ENCODE results near the gene ALX4. TPM values are rescaled to one million over a fixed set of nuclear protein-coding genes. Genes with fewer than 3 reads are reported as not detected.

The ALX4 gene
- total RNA-seq, 2 donors from 2014 or later: not detected

- Mint-ChIP-seq H3K27me3 (ENCODE audit: low read depth) (no peaks in the 10 kb centered on the region), H3K4me1 (ENCODE audit: low read depth) (no peaks in the 10 kb centered on the region), H3K27ac (no peak overlapping the region), H3K36me3 (ENCODE audit: insufficient read depth in 2 of 2) (no peaks in the 10 kb centered on the region), H3K9me3 (no peaks in the 10 kb centered on the region), H3K4me3 (no peak overlapping the region)
- DNase-seq (no peak), ATAC-seq (replicated peaks in 1 of 2) (no peak)
Measured at GRCh38 chr11:44344921-44345320, 35.0 kb upstream of the ALX4 start.

- no peaks in the 10 kb centered on the region for H3K9me3 Mint-ChIP-seq
- DNase-seq: no peak
- H3K36me3 Mint-ChIP-seq (ENCODE audit: insufficient read depth in 2 of 2): no peaks in the 10 kb centered on the region
- ATAC-seq (replicated peaks in 1 of 2): no peak
- no peak overlapping the region for H3K4me3 Mint-ChIP-seq
- no peak overlapping the region for H3K27ac Mint-ChIP-seq
- H3K27me3 Mint-ChIP-seq (ENCODE audit: low read depth): peaks cover under 1% of the 10 kb centered on the region
- H3K4me1 Mint-ChIP-seq (ENCODE audit: low read depth): no peaks in the 10 kb centered on the region
Measured at GRCh38 chr11:44344423-44344820, 34.5 kb upstream of the ALX4 start.

GRCh38 chr11:44343778-44344422 is 34.0 kb upstream of the ALX4 start:
- Mint-ChIP-seq H3K4me1 (ENCODE audit: low read depth) (no peaks in the 10 kb centered on the region), H3K4me3 (no peak overlapping the region), H3K27me3 (ENCODE audit: low read depth) (peaks cover 6% of the 10 kb centered on the region), H3K36me3 (ENCODE audit: insufficient read depth in 2 of 2) (no peaks in the 10 kb centered on the region), H3K9me3 (no peaks in the 10 kb centered on the region), H3K27ac (no peak overlapping the region)
- ATAC-seq (replicated peaks in 1 of 2): no peak
- DNase-seq: no peak

- H3K4me3 Mint-ChIP-seq: no peak overlapping the region
- no peak overlapping the region for H3K27ac Mint-ChIP-seq
- H3K4me1 Mint-ChIP-seq (ENCODE audit: low read depth): no peaks in the 10 kb centered on the region
- peaks cover 19% of the 10 kb centered on the region for H3K27me3 Mint-ChIP-seq (ENCODE audit: low read depth)
- no peaks in the 10 kb centered on the region for H3K9me3 Mint-ChIP-seq
- ATAC-seq (replicated peaks in 1 of 2) (no peak), DNase-seq (no peak)
- no peaks in the 10 kb centered on the region for H3K36me3 Mint-ChIP-seq (ENCODE audit: insufficient read depth in 2 of 2)
Measured at GRCh38 chr11:44342616-44343015, 32.7 kb upstream of the ALX4 start.

- DNase-seq (no peak), ATAC-seq (replicated peaks in 1 of 2) (no peak)
- Mint-ChIP-seq H3K36me3 (ENCODE audit: insufficient read depth in 2 of 2) (no peaks in the 10 kb centered on the region), H3K27me3 (ENCODE audit: low read depth) (peaks cover 38% of the 10 kb centered on the region), H3K9me3 (no peaks in the 10 kb centered on the region), H3K4me1 (ENCODE audit: low read depth) (no peaks in the 10 kb centered on the region), H3K4me3 (no peak overlapping the region), H3K27ac (no peak overlapping the region)
Measured at GRCh38 chr11:44340656-44341055, 30.7 kb upstream of the ALX4 start.

GRCh38 chr11:44339530-44339883 is 29.6 kb upstream of the ALX4 start:
- DNase-seq (no peak), ATAC-seq (replicated peaks in 1 of 2) (no peak)
- Mint-ChIP-seq H3K4me1 (ENCODE audit: low read depth) (no peaks in the 10 kb centered on the region), H3K36me3 (ENCODE audit: insufficient read depth in 2 of 2) (no peaks in the 10 kb centered on the region), H3K9me3 (no peaks in the 10 kb centered on the region), H3K4me3 (no peak overlapping the region), H3K27me3 (ENCODE audit: low read depth) (peaks cover 47% of the 10 kb centered on the region), H3K27ac (no peak overlapping the region)

- DNase-seq (no peak), ATAC-seq (replicated peaks in 1 of 2) (no peak)
- H3K9me3 Mint-ChIP-seq: no peaks in the 10 kb centered on the region
- no peaks in the 10 kb centered on the region for H3K4me1 Mint-ChIP-seq (ENCODE audit: low read depth)
- peaks cover 48% of the 10 kb centered on the region for H3K27me3 Mint-ChIP-seq (ENCODE audit: low read depth)
- H3K4me3 Mint-ChIP-seq: no peak overlapping the region
- no peak overlapping the region for H3K27ac Mint-ChIP-seq
- no peaks in the 10 kb centered on the region for H3K36me3 Mint-ChIP-seq (ENCODE audit: insufficient read depth in 2 of 2)
Measured at GRCh38 chr11:44338698-44339529, 29.0 kb upstream of the ALX4 start.

- ATAC-seq (replicated peaks in 1 of 2) (no peak), DNase-seq (no peak)
- H3K9me3 Mint-ChIP-seq: no peaks in the 10 kb centered on the region
- peaks cover 48% of the 10 kb centered on the region for H3K27me3 Mint-ChIP-seq (ENCODE audit: low read depth)
- no peaks in the 10 kb centered on the region for H3K36me3 Mint-ChIP-seq (ENCODE audit: insufficient read depth in 2 of 2)
- no peak overlapping the region for H3K27ac Mint-ChIP-seq
- H3K4me3 Mint-ChIP-seq: no peak overlapping the region
- H3K4me1 Mint-ChIP-seq (ENCODE audit: low read depth): no peaks in the 10 kb centered on the region
Measured at GRCh38 chr11:44338026-44338425, 28.1 kb upstream of the ALX4 start.

- no peak overlapping the region for H3K4me3 Mint-ChIP-seq
- no peaks in the 10 kb centered on the region for H3K4me1 Mint-ChIP-seq (ENCODE audit: low read depth)
- H3K27me3 Mint-ChIP-seq (ENCODE audit: low read depth): peaks cover 48% of the 10 kb centered on the region
- H3K27ac Mint-ChIP-seq: no peak overlapping the region
- H3K36me3 Mint-ChIP-seq (ENCODE audit: insufficient read depth in 2 of 2): no peaks in the 10 kb centered on the region
- DNase-seq (no peak), ATAC-seq (replicated peaks in 1 of 2) (no peak)
- H3K9me3 Mint-ChIP-seq: no peaks in the 10 kb centered on the region
Measured at GRCh38 chr11:44335919-44336318, 26.0 kb upstream of the ALX4 start.

GRCh38 chr11:44335052-44335760 is 25.3 kb upstream of the ALX4 start:
- no peaks in the 10 kb centered on the region for H3K4me1 Mint-ChIP-seq (ENCODE audit: low read depth)
- no peak overlapping the region for H3K27ac Mint-ChIP-seq
- no peaks in the 10 kb centered on the region for H3K9me3 Mint-ChIP-seq
- no peak overlapping the region for H3K4me3 Mint-ChIP-seq
- no peak for ATAC-seq (replicated peaks in 1 of 2)
- peaks cover 48% of the 10 kb centered on the region for H3K27me3 Mint-ChIP-seq (ENCODE audit: low read depth)
- H3K36me3 Mint-ChIP-seq (ENCODE audit: insufficient read depth in 2 of 2): no peaks in the 10 kb centered on the region
- DNase-seq: no peak

GRCh38 chr11:44334356-44335004 is 24.5 kb upstream of the ALX4 start:
- no peak overlapping the region for H3K4me3 Mint-ChIP-seq
- H3K27ac Mint-ChIP-seq: no peak overlapping the region
- no peaks in the 10 kb centered on the region for H3K9me3 Mint-ChIP-seq
- H3K36me3 Mint-ChIP-seq (ENCODE audit: insufficient read depth in 2 of 2): no peaks in the 10 kb centered on the region
- no peaks in the 10 kb centered on the region for H3K4me1 Mint-ChIP-seq (ENCODE audit: low read depth)
- H3K27me3 Mint-ChIP-seq (ENCODE audit: low read depth): peaks cover 51% of the 10 kb centered on the region
- no peak for ATAC-seq (replicated peaks in 1 of 2)
- DNase-seq: no peak

GRCh38 chr11:44333271-44334218 is 23.6 kb upstream of the ALX4 start:
- H3K27ac Mint-ChIP-seq: no peak overlapping the region
- no peaks in the 10 kb centered on the region for H3K36me3 Mint-ChIP-seq (ENCODE audit: insufficient read depth in 2 of 2)
- ATAC-seq (replicated peaks in 1 of 2) (no peak), DNase-seq (no peak)
- H3K4me3 Mint-ChIP-seq: no peak overlapping the region
- H3K4me1 Mint-ChIP-seq (ENCODE audit: low read depth): no peaks in the 10 kb centered on the region
- H3K27me3 Mint-ChIP-seq (ENCODE audit: low read depth): peaks cover 48% of the 10 kb centered on the region
- H3K9me3 Mint-ChIP-seq: no peaks in the 10 kb centered on the region
